NCI-H82 treated with DMSO at 0.1 percent for 48 hours (cell line): ENCODE data around the gene HERPUD2.

Experiments used
- DNase-seq: peaks from one replicate; lab custom pipeline; 2025; ENCODE audit not compliant: unreplicated experiment; lab: John Stamatoyannopoulos, UW

HERPUD2 gene

GRCh38 chr7:35694784-35695472 is at the start of gene HERPUD2:
HERPUD2 (minus strand) TSS chr7:35695135; CDS start chr7:35694330, 805 bp downstream.
- DNase-seq: peak; percentile 67

GRCh38 chr7:35738889-35739288 is 44.0 kb upstream of the HERPUD2 start:
- no peak for DNase-seq

GRCh38 chr7:35736725-35737124 is 41.8 kb upstream of the HERPUD2 start:
- DNase-seq: no peak

GRCh38 chr7:35735396-35735795 is 40.5 kb upstream of the HERPUD2 start:
- DNase-seq: no peak

- DNase-seq: no peak
Measured at GRCh38 chr7:35734001-35734483, 39.1 kb upstream of the HERPUD2 start.

GRCh38 chr7:35731349-35731748 is 36.4 kb upstream of the HERPUD2 start:
- no peak for DNase-seq

GRCh38 chr7:35729061-35729783 is 34.3 kb upstream of the HERPUD2 start:
- DNase-seq: no peak

- DNase-seq: no peak
Measured at GRCh38 chr7:35728412-35729060, 33.6 kb upstream of the HERPUD2 start.

- no peak for DNase-seq
Measured at GRCh38 chr7:35727571-35727970, 32.6 kb upstream of the HERPUD2 start.

- DNase-seq: no peak
Measured at GRCh38 chr7:35726654-35727053, 31.7 kb upstream of the HERPUD2 start.

- DNase-seq: no peak
Measured at GRCh38 chr7:35725280-35725680, 30.3 kb upstream of the HERPUD2 start.

GRCh38 chr7:35723011-35723410 is 28.1 kb upstream of the HERPUD2 start:
- no peak for DNase-seq

- no peak for DNase-seq
Measured at GRCh38 chr7:35722054-35722849, 27.3 kb upstream of the HERPUD2 start.

- DNase-seq: no peak
Measured at GRCh38 chr7:35721288-35721687, 26.4 kb upstream of the HERPUD2 start.

- DNase-seq: no peak
Measured at GRCh38 chr7:35720849-35721248, 25.9 kb upstream of the HERPUD2 start.

- no peak for DNase-seq
Measured at GRCh38 chr7:35720032-35720431, 25.1 kb upstream of the HERPUD2 start.

GRCh38 chr7:35718047-35718446 is 23.1 kb upstream of the HERPUD2 start:
- no peak for DNase-seq

- no peak for DNase-seq
Measured at GRCh38 chr7:35717516-35717915, 22.6 kb upstream of the HERPUD2 start.

GRCh38 chr7:35717013-35717412 is 22.1 kb upstream of the HERPUD2 start:
- no peak for DNase-seq

- DNase-seq: no peak
Measured at GRCh38 chr7:35716038-35716803, 21.3 kb upstream of the HERPUD2 start.
